Activated CD4-positive, alpha-beta memory T cell treated with anti-CD3 and anti-CD28 coated beads, Interleukin-2, amount 10 ng/mL, durations not matched to agents 7 days and 5 days (primary cell): ENCODE data around the gene HPCAL4. TPM values are rescaled to one million over a fixed set of nuclear protein-coding genes. Genes with fewer than 3 reads are reported as not detected.

Source experiments
- CTCF ChIA-PET: fragments of 350-600 bp; sonication (Branson Sonifier 250); formaldehyde crosslinking; loops from one replicate; lab custom pipeline; 2021; ENCODE audit warnings: antibody characterized with exemption, inconsistent platforms; lab: Charles Lee
- POLR2A ChIA-PET: fragments of 350-600 bp; sonication (Branson Sonifier 250); formaldehyde crosslinking; loops from one replicate; lab custom pipeline; 2021; ENCODE audit warnings: antibody characterized with exemption; lab: Charles Lee
- DNase-seq: peaks from one replicate; pipeline ENCODE4 v3.0.0-alpha.2; 2020
- H3K27ac Mint-ChIP-seq: one replicate; pipeline ENCODE4 v1.8.0; 2021; ENCODE audit warnings: mild to moderate bottlenecking, mixed read lengths
- H3K27me3 Mint-ChIP-seq: one replicate; pipeline ENCODE4 v1.8.0; 2021; ENCODE audit warnings: mixed read lengths
- H3K36me3 Mint-ChIP-seq: one replicate; pipeline ENCODE4 v1.8.0; 2021; ENCODE audit warnings: low read depth, mixed read lengths
- H3K4me1 Mint-ChIP-seq: one replicate; pipeline ENCODE4 v1.8.0; 2021; ENCODE audit warnings: mixed read lengths
- H3K4me3 Mint-ChIP-seq: one replicate; pipeline ENCODE4 v1.8.0; 2021; ENCODE audit warnings: mild to moderate bottlenecking, mixed read lengths
- H3K9me3 Mint-ChIP-seq: one replicate; pipeline ENCODE4 v1.8.0; 2021; ENCODE audit warnings: mixed read lengths
- total RNA-seq, 2 experiments: library from RNA; stranded (reverse); gene quantifications; one replicate each; pipeline ENCODE4 v1.2.3, GENCODE V29; 2021

The HPCAL4 gene
- 1 to 10 TPM; 2.4 to 2.6 TPM for total RNA-seq

- peaks cover 47% of the 10 kb centered on the region for H3K27me3 Mint-ChIP-seq
- CTCF ChIA-PET = interaction anchor here (0.7 to 1.5 kb wide), 7 partner anchors 13 to 108 kb away, joined by 3 to 14 read pairs (median 3); partner anchors contain the start of gene NT5C1A
Observed at GRCh38 chr1:39691383-39692151, at the start of gene HPCAL4. HPCAL4 (minus strand) TSS chr1:39691433; CDS start chr1:39684603, 6,830 bp downstream.

GRCh38 chr1:39738622-39739366 is 47.6 kb upstream of the HPCAL4 start, which contains the start of gene PPIE:
PPIE (plus strand) TSS chr1:39738882; CDS start chr1:39738901, 19 bp downstream.
- H3K9me3 Mint-ChIP-seq = peaks cover 2% of the 10 kb centered on the region
- peaks cover 43% of the 10 kb centered on the region for H3K4me1 Mint-ChIP-seq
- peaks cover 2% of the 10 kb centered on the region for H3K27me3 Mint-ChIP-seq
- ChIA-PET CTCF (interaction anchor here (0.6 to 3.5 kb wide), 7 partner anchors 10 to 133 kb away, joined by 3 to 30 read pairs (median 5); no protein-coding TSS in a partner anchor), POLR2A (interaction anchor here (0.8 to 2.3 kb wide), 15 partner anchors 8 to 301 kb away, joined by 3 to 19 read pairs (median 4); partner anchors contain the start of genes CAP1 and HPCAL4)
- peaks cover 34% of the 10 kb centered on the region for H3K36me3 Mint-ChIP-seq
- peak; percentile 96 for DNase-seq
- peak within 1 kb of the TSS; percentile 94 for H3K4me3 Mint-ChIP-seq
- H3K27ac Mint-ChIP-seq = peak within 1 kb of the TSS; percentile 84

More at GRCh38 chr1:39691383-39692151, at the start of gene HPCAL4:
- Mint-ChIP-seq H3K36me3 (no peaks in the 10 kb centered on the region), H3K4me1 (peaks cover 28% of the 10 kb centered on the region), H3K9me3 (no peaks in the 10 kb centered on the region), H3K4me3 (peak within 1 kb of the TSS; percentile 74), H3K27ac (no peak within 1 kb of the TSS)
- POLR2A ChIA-PET = interaction anchor here (0.6 to 2.1 kb wide), 9 partner anchors 10 to 1132 kb away, joined by 3 to 6 read pairs (median 3); partner anchors contain the start of gene PPIE
- peak; percentile 91 for DNase-seq

GRCh38 chr1:39737546-39738169 is 46.4 kb upstream of the HPCAL4 start:
- peaks cover 43% of the 10 kb centered on the region for H3K4me1 Mint-ChIP-seq
- H3K36me3 Mint-ChIP-seq = peaks cover 24% of the 10 kb centered on the region
- H3K27me3 Mint-ChIP-seq = peaks cover 10% of the 10 kb centered on the region
- POLR2A ChIA-PET = interaction anchor here (0.9 to 2.3 kb wide), 5 partner anchors 10 to 302 kb away, joined by 3 to 19 read pairs (median 5); no protein-coding TSS in a partner anchor
- CTCF ChIA-PET = interaction anchor here (1.0 to 3.5 kb wide), 6 partner anchors 17 to 164 kb away, joined by 3 to 30 read pairs (median 4); no protein-coding TSS in a partner anchor
- peak; percentile 32 for DNase-seq
- H3K27ac Mint-ChIP-seq = peak overlapping the region; percentile 44
- no peak overlapping the region for H3K4me3 Mint-ChIP-seq
- H3K9me3 Mint-ChIP-seq = peaks cover 2% of the 10 kb centered on the region

- DNase-seq = no peak
- H3K9me3 Mint-ChIP-seq = peaks cover 2% of the 10 kb centered on the region
- H3K4me1 Mint-ChIP-seq = peaks cover 38% of the 10 kb centered on the region
- ChIA-PET POLR2A (no interaction called here), CTCF (interaction anchor here (0.7 kb wide), 1 partner anchor 63 kb away, joined by 3 read pairs; no protein-coding TSS in a partner anchor)
- H3K27me3 Mint-ChIP-seq = peaks cover 17% of the 10 kb centered on the region
- H3K27ac Mint-ChIP-seq = no peak overlapping the region
- no peak overlapping the region for H3K4me3 Mint-ChIP-seq
- peaks cover 9% of the 10 kb centered on the region for H3K36me3 Mint-ChIP-seq
Observed at GRCh38 chr1:39735731-39736130, 44.5 kb upstream of the HPCAL4 start.

- H3K27me3 Mint-ChIP-seq = peaks cover 41% of the 10 kb centered on the region
- DNase-seq = no peak
Observed at GRCh38 chr1:39733161-39733560, 41.9 kb upstream of the HPCAL4 start.

GRCh38 chr1:39732730-39733129 is 41.5 kb upstream of the HPCAL4 start:
- no peak overlapping the region for H3K4me3 Mint-ChIP-seq
- H3K9me3 Mint-ChIP-seq = peaks cover 2% of the 10 kb centered on the region
- POLR2A ChIA-PET = no interaction called here
- no peak overlapping the region for H3K27ac Mint-ChIP-seq
- peaks cover 28% of the 10 kb centered on the region for H3K4me1 Mint-ChIP-seq
- H3K36me3 Mint-ChIP-seq = no peaks in the 10 kb centered on the region
- no peak for DNase-seq
- peaks cover 45% of the 10 kb centered on the region for H3K27me3 Mint-ChIP-seq
- CTCF ChIA-PET = interaction anchor here (1.4 kb wide), 1 partner anchor 75 kb away, joined by 4 read pairs; no protein-coding TSS in a partner anchor

More at GRCh38 chr1:39733161-39733560, 41.9 kb upstream of the HPCAL4 start:
- Mint-ChIP-seq H3K4me3 (no peak overlapping the region), H3K27ac (no peak overlapping the region), H3K4me1 (peaks cover 27% of the 10 kb centered on the region), H3K36me3 (no peaks in the 10 kb centered on the region), H3K9me3 (peaks cover 2% of the 10 kb centered on the region)
- POLR2A ChIA-PET = no interaction called here
- CTCF ChIA-PET = interaction anchor here (1.4 kb wide), 1 partner anchor 75 kb away, joined by 4 read pairs; no protein-coding TSS in a partner anchor

- DNase-seq = no peak
- Mint-ChIP-seq H3K27me3 (peaks cover 67% of the 10 kb centered on the region), H3K4me3 (no peak overlapping the region), H3K4me1 (peaks cover 25% of the 10 kb centered on the region), H3K9me3 (no peaks in the 10 kb centered on the region), H3K36me3 (no peaks in the 10 kb centered on the region), H3K27ac (no peak overlapping the region)
- CTCF ChIA-PET = interaction anchor here (1.0 kb wide), 1 partner anchor 70 kb away, joined by 4 read pairs; no protein-coding TSS in a partner anchor
- POLR2A ChIA-PET = interaction anchor here (0.8 kb wide), 1 partner anchor 9 kb away, joined by 3 read pairs; the partner anchor contains the start of gene PPIE
Observed at GRCh38 chr1:39729842-39730241, 38.6 kb upstream of the HPCAL4 start.

GRCh38 chr1:39729030-39729429 is 37.8 kb upstream of the HPCAL4 start:
- no peak for DNase-seq
- CTCF ChIA-PET = interaction anchor here (1.0 to 1.6 kb wide), 2 partner anchors 10 to 71 kb away, joined by 4 read pairs; partner anchors contain the start of gene PPIE
- Mint-ChIP-seq H3K27me3 (peaks cover 74% of the 10 kb centered on the region), H3K4me3 (no peak overlapping the region), H3K9me3 (no peaks in the 10 kb centered on the region), H3K4me1 (peaks cover 25% of the 10 kb centered on the region), H3K36me3 (no peaks in the 10 kb centered on the region), H3K27ac (no peak overlapping the region)
- POLR2A ChIA-PET = interaction anchor here (0.5 kb wide), 1 partner anchor 525 kb away, joined by 3 read pairs; no protein-coding TSS in a partner anchor

- peaks cover 66% of the 10 kb centered on the region for H3K27me3 Mint-ChIP-seq
- no peaks in the 10 kb centered on the region for H3K36me3 Mint-ChIP-seq
- H3K4me1 Mint-ChIP-seq = peaks cover 25% of the 10 kb centered on the region
- peak overlapping the region; percentile 52 for H3K27ac Mint-ChIP-seq
- H3K4me3 Mint-ChIP-seq = peak overlapping the region; percentile 46
- DNase-seq = no peak
- CTCF ChIA-PET = interaction anchor here (1.6 kb wide), 1 partner anchor 11 kb away, joined by 4 read pairs; the partner anchor contains the start of gene PPIE
- no peaks in the 10 kb centered on the region for H3K9me3 Mint-ChIP-seq
- POLR2A ChIA-PET = interaction anchor here (0.8 to 1.1 kb wide), 2 partner anchors 10 to 11 kb away, joined by 3 read pairs; partner anchors contain the start of gene PPIE
Observed at GRCh38 chr1:39727932-39728317, 36.7 kb upstream of the HPCAL4 start.

- ChIA-PET POLR2A (interaction anchor here (1.1 kb wide), 1 partner anchor 10 kb away, joined by 3 read pairs; no protein-coding TSS in a partner anchor), CTCF (no interaction called here)
- Mint-ChIP-seq H3K36me3 (no peaks in the 10 kb centered on the region), H3K27me3 (peaks cover 62% of the 10 kb centered on the region), H3K4me1 (peaks cover 25% of the 10 kb centered on the region), H3K4me3 (peak overlapping the region; percentile 46), H3K27ac (peak overlapping the region; percentile 52), H3K9me3 (no peaks in the 10 kb centered on the region)
- no peak for DNase-seq
Observed at GRCh38 chr1:39727221-39727931, 36.1 kb upstream of the HPCAL4 start.

GRCh38 chr1:39726600-39726999 is 35.4 kb upstream of the HPCAL4 start:
- CTCF ChIA-PET = no interaction called here
- no peaks in the 10 kb centered on the region for H3K36me3 Mint-ChIP-seq
- POLR2A ChIA-PET = interaction anchor here (1.0 kb wide), 1 partner anchor 12 kb away, joined by 4 read pairs; the partner anchor contains the start of gene PPIE
- H3K27me3 Mint-ChIP-seq = peaks cover 66% of the 10 kb centered on the region
- H3K9me3 Mint-ChIP-seq = no peaks in the 10 kb centered on the region
- H3K4me1 Mint-ChIP-seq = peaks cover 25% of the 10 kb centered on the region
- H3K27ac Mint-ChIP-seq = no peak overlapping the region
- no peak for DNase-seq
- no peak overlapping the region for H3K4me3 Mint-ChIP-seq
